Endometrium (tissue), 2 donors: ENCODE results near the gene AHI1.

Experiments
- FAIRE-seq: peaks from 2 replicates; lab custom pipeline; 2012; peaks lifted over from hg19 to GRCh38; lab: Jason Lieb, UNC
- donor health status: control.
- donor health status: control.

The AHI1 gene

DNA sequence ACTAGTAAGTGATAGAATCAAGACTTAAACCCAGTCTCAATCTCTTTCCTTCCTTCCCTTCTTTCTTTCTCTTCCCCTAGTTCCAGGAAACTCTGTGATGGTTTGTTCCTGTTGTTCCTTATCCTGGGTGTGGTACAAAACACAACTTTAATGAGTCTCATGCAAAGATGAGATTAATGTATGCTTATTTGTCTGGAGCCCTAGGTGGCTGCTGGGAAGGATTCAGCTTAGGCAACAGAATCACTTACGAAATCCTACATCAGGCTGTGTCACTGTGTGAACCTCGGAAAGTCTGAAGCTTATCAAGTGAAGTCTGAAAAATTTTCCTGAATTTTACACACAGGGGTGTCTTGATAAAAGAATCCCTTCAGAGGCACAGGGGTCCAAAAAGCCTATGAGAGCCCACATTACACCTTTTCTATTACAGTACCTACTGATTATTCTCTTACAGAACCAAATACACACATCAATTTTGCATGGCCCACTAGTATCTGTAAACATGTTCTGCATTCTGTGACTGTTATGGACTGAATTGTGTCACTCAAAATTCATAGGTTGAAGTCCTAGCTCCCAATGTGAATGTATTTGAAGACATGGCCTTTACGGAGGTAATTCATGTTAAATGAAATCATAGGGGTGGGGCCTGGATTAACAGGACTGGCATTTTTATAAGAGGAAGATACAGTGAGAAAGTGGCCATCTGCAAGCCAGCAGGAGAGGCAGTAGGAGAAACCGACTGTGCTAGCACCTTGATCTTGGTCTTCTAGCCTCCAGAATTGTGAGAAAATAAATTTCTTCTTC lies 171.7 kb downstream of the AHI1 start:
- FAIRE-seq, result no peak

DNA sequence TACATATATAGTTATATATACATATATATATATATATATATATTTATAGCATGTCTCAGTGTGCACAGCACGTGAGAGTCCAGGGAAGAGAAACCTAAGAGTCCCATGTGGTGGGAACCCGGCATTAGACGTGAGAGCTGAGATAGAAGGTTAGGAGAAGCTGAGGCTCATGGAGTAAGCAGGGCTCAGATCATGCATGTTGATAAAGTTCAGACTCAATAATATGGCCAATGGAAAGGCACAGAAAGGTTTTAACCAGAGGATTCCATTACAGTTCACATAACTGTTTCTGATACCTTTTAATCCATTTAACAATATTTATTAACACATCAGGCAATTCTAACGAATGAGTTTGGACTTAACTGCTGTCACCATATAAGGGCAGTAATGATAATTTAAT lies 173.0 kb downstream of the AHI1 start:
- no peak for FAIRE-seq

DNA sequence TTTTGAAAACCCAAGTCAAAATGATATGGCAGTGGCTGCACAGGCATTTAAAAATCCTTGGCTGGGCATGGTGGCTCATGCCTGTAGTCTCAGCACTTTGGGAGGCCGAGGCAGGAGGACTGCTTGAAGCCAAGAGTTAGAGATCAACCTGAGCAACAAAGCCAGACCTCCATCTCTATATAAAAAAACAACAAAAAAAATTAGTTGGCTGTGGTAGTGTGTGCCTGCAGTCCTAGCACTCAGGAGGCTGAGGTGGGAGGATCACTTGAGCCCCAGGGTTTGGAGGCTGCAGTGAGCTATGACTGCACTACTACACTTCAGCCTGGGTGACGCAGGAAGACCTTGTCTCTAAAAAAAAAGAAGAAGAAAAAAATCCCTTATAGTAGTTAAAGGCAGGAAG lies 173.6 kb downstream of the AHI1 start:
- FAIRE-seq, result no peak

DNA sequence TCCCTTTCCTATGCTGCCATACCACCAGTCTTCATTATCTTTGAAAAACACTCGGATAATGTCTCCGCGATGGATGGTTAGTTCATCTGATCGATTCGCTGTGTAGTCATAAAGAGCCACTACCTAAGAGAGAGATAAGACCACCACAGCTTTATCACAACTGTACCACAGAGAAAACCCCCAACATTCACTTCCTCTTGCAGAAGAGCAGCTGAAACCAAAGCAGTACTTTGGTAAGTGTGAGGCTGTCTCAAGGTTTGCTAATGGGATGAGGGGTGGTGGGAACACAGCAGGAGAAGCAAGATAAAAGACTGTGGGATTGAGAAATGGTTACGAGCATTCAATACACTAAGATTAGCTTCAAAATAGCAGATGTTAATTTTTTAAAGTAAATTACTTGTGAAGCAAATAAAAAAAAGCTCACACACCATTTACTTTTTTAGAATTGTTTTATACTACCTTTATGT lies 174.3 kb downstream of the AHI1 start:
- no peak for FAIRE-seq

DNA sequence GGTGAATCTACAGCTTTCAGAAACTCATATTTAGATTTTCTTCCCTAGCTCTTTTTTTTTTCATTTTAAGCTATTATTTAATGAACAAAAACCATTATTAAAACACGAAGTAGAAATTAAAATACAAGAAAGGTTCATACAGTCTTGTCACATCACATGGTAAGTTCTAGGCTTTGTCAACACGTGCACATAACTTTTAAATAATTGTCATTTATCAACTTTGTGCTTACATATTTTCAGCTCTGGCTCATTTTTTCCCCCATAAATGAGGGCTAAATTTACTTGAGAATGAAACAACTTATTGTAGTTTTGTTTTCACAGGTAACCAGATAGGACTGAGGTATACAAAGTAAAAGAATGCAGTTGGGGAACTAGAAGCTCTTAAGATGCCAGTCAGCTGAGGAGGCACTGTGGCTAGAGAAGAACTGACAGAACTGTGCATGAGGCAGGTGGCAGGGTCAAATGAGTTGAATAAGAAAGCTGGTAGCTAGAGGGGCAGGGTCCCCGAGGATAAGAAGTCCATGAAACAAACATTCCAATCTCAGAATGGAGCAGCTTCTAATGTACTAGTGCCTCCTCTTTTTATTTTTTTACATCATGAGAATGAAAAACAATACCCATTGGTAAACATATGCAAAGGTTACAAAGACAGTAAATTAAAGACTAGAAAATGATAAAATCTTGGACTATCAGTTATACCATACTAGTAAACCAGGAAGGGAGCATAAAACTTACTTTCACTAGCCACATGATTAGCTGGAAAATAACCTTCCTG lies 174.9 kb downstream of the AHI1 start:
- FAIRE-seq, result no peak

DNA sequence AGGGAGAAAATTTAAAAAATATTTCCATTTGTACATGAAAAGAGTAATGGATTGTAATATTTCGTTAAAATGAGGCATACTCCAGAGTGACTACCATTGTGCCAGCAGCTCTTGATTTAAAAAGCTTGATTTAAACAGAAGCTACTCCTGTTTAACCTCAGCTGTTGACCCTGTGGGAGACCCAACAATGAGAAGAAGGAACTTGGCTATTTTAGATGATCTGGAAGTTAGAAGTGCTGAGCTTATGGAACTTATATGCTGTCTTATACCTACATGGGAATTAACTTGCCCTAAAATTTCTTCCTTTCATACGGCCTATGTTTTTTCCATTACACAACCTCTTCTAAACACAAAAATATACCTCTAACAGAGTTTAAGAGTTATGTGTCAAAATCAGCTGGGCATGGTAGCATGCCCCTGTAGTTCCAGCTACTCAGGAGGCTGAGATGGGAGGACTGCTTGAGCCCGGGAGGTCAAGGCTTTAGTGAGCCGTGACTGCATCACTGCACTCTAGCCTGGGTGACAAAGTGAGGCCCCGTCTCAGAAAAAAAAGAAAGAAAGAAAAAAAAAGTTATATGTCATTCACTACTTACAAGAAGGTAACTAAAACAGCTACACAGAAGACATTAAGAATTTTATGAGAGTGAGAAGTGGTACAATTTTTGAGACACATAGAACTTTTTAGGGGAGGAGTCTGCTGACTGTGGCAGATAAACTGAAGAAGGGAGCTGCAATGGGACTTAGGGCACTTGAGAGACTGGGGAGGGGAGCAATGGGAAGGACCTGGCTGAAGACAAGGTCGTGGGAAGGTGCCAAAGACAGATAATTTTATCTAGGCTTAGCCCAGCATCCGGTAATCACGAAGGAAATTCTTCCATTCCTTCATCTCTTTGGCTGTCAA lies 176.6 kb downstream of the AHI1 start:
- no peak for FAIRE-seq

DNA sequence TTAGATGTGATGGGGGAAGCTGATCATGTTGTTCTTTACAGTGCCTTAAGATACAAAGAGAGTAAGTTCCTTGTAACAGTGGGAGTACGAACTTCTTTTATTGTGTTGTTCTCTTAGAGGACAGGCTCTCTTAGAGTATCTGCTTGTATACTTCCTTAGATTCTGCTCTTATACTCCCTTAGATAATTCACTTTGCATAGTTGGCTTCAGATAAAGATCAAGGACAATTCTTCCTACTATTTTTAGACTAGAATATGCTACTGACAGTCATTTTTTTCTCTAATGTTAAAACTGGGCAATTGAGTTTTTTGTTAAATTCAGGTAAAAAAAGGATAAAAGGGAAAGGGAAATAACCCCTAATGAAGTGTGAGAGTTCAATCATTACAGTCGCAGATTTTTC lies 177.7 kb downstream of the AHI1 start:
- FAIRE-seq, result no peak

DNA sequence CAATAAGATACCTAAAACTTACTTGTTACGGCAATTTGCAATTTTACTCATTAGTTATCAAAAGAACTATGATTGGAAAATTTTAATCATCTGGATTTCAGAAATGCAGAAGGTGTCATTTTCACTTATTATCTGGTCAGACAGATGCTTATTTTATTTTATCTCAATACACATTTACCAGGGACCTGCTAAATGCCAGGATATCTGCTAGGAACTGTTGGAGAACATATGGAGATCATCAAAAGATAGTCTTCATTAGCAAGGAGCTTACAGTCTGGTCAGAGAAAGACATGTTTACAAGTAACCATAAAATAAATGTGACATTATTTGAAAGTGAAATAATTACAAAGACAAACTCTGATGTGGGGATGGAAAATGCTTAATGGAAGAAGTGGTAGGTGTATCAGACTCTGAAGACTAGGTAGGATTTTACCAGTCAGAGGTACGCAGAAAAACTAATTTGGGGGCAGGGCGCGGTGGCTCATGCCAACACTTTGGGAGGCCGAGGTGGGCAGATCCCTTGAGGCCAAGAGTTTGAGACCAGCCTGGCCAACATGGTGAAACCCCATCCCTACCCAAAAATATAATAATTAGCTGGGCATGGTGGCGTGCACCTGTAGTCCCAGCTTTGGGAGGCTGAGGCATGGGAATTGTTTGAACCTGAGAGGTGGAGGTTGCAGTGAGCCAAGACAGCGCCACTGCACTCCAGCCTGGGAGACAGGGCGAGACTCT lies 178.6 kb downstream of the AHI1 start:
- no peak for FAIRE-seq

DNA sequence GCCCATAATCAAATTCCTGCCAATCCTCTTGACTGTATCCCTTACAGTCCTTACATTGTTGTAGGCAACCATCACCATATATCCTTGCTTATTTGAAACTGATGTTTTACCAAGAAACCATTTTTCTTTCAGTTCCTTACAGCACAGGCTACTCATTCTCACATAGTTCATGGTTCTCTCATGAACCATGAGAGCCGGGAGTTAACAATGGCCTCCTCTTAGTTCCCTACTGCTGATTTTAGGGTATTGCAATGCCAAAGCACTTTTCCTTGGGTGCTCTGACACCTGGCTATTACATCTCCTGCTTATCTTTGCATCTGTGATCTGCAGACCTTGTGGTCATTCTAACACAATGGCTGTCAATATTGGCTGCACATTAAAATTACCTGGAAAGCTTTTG lies 183.0 kb downstream of the AHI1 start:
- FAIRE-seq, result no peak

DNA sequence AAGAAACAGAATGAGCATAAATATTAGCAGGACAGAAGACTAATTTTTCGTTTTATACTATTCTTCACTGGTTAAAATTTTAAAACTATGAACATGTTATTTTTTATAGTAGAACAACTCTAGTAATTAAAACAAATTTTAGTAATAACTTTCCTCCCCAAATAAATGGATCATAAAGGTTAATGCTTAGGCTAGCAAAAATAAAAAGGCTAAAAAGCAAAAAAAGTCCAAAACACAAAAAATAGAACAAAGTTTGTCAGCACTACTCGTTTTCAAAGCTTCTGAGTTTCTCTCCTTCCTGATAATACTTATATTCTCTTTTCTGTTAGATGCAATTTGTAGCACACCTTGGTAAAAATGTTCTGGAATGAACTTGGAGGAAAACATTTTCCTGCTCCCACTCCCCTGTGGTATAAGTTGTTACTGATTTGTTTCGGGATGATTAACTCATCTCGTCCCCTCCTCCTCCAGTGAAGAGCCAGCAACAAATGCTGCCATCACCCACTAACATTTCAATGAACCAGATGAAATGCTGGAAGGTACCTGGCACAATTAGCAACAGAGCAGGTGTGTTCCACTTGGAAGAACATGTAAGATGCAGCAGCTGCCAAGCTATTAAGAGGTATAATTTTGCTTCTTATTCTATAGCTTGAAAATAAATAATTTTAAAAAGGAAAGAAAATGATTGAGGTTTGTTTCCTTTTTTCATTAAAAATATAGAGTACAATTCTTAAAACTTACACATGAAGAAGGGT lies 185.9 kb downstream of the AHI1 start:
- FAIRE-seq, result no peak

DNA sequence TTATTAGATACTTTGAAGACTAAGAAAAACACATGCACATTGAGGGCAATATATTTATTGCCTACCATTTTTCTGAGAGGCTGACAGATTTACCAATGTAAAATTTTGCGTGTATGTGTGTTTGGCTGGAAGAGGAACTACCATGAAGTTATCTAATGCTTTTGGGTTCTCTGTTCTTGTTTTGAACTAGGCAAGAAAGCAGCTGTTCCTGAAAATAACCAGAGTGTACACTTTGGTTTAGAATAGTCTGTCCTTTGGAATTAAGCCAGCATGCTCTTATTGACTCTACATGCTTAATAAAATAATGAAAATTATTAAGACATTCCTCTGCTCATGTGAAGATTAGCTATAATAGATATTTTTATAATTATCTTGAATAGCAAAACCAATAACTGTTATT lies 187.2 kb downstream of the AHI1 start:
- FAIRE-seq, result no peak

DNA sequence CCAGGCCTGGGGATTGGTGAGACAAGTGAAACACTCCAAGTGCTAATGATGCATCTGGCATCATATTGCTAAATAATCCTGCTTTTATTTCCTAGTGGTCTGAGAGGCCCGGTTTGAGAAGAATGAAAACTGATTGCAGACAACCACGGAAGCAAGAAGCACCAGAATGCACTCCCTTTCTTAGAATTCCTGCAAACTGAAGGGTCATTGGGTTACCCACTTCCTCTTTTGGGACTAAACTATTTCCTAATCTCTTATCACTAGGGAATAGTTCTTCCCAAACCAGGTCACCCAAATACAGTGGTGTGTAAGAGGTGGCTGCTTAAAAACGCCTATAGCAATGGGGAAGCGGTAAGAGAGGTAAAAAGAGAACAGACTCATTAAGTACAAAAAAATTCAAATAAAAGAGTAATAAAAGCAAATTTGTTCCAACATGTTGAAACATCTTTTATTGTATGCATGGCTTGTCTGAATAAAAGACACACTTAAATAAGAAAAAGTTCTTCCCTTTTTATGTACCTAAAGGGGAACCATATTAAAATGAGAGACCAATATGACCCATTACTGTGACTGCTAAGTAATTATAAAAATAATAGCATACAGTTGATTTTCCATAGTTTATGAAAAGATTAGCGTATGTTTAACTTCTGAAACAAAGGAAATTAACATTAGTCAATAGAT lies 190.7 kb downstream of the AHI1 start:
- no peak for FAIRE-seq

DNA sequence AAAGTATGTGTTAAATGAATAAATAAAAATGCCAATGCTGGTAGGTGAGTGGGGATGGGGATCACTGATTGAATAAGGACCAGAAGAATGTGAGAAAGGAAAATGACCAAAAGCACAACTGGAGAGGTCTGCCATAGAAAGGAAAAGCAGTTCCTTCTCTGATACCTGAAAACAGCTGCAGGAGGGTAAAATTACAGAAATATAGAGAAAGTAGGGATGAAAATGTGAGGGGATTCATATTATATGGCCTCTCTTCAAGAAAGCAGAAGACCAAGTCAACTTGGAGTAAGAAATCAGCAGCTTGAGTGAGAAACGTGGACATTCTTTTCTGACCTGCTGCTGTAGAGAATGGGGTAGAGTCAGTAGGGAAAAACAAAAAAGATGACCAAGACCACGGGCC lies 191.4 kb downstream of the AHI1 start:
- FAIRE-seq, result no peak

DNA sequence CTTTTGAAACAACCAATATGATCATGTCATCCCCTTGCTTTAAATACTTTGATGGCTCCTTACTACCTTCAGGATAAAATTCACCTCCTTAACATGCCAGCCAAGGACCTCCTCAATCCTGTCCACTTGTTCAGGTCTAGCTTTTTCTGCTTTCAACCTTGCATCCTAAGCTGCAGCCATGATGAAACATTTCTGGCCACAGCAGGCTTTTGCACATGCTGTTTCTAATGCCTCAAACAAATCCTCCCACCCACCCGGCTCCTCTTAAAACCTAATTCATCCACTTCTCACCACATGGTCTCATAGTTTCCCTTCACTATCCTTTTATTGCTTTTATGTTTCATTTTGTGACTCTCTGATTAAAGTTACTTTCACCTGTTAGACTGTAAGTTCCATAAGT lies 191.9 kb downstream of the AHI1 start:
- no peak for FAIRE-seq

DNA sequence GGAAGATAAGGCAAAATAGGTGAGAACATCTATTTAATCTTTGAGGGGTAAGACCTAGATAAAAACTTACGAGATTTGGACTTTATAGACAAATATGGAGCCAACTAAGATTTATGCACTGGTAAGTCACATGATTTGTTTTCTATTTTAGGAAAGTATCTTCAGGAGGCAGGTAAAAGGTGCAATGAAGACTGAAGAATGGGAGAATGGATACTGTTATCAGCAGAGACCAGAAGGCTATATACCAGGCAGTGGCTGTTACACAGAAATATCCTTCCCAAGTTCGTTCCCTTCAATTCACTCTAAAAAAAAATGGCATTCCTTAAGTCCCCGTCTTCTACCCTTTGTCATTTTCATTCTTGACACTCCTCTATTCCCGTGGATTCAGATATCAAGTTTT lies 192.7 kb downstream of the AHI1 start:
- FAIRE-seq, result no peak

DNA sequence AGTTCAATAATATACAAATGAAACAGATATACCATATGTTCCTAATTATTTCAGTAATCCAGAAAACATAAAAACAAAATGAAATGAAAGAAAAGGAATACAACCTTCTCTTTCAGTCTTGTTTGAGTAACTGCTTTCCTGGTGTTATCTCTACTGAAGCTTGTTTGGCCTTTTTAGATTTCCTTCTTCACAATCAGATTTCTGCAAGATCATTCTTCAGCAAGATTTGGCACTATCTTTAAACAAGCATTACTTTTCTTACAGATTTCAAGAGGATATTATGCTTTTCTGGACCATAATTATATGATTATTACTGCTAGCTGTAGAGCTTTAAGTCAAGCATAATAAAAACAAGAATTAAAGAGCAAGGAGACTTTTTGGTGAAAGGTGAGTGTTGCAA lies 196.2 kb downstream of the AHI1 start:
- no peak for FAIRE-seq

DNA sequence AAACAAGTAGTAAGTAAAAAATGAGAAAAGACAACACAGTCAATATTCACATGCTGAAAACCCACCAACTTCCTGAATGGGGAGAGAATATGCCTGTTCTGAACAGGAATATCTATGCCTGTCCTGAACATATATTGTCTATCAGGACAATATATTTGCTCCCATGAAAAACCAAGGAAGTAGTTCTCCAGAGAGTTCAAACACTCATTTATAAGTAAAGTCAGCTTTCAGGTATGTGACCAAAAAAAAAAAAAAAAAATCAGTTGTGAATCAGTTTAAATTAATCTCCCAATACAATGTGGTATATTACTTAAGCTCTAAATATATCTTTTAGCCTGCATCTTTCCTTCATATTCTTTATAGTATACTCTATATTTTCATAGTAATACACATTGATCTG lies 197.0 kb downstream of the AHI1 start:
- FAIRE-seq, result no peak

DNA sequence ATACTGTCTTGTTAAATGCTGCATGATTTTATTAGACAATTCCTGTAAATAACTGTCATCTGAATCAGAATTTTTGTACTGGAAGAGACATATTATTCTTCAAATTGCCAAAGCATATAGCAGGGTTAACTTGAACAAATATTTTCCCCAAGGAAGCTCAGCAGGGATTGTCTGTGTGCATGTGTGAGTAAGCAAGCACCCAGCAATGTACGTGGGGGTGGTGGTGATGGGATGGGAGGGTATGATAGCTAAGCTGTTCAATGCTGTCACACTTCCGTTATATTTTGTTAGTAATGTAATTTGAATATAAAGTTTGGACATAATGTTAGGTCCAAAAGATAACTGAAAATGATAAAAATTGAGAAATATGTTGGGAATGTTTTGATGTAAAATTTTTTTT lies 198.3 kb downstream of the AHI1 start:
- no peak for FAIRE-seq

DNA sequence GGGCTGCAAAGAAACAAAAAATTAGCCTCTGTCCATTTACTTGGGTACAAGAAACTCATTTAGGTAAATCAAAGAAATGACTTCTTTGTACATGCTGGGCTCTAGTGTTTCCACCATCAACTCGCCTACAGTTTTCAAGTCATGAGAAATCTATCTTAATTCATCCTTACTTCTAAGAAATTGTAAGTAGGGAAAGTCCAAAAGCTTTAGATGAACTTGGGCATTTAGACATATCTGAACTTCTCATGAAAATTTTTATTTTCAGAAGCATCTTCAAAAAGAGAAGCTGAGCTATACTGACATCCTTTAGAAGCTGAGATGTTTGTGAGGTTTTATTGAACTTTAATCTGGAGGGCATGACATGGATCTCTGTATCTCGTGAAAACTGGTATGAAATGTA lies 199.1 kb downstream of the AHI1 start:
- FAIRE-seq, result no peak

DNA sequence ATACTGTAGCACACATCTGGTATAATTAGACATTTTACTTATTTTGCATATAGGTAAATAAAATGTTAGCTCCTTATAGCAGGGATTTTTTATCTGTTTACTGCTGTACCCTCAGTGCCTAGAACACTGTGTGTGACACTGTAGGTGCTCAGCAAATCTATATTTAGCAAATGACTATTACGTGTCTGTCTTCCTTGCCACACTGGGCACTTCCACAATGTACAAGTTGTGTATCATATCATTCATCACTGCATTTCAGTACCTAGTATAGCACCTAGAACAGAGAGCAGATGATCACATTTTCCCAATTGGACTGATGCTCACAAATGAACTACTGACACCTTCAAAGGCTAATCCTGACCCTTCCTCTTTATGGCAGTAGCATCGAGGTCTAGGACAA lies 200.8 kb downstream of the AHI1 start:
- no peak for FAIRE-seq

DNA sequence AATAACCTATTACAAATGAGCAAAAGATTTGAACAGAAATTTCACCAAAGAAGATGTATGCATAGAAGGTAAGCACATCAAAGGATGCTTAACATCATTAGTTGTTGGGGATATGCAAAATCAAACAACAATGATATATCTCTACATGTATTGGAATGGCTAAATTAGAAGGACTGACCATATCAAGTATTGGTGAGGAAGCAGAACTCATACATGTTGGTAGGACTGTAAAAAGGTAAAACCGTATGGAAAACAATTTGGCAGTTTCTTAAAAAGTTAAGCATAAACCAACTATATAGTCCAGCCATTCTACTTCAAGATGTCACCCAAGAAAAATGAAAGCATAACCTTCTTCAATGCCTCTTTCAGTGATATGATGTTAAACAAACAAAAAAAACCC lies 202.5 kb downstream of the AHI1 start:
- FAIRE-seq, result no peak
